ENCODE data around the gene KRTAP10-3. TPM values are rescaled to one million over a fixed set of nuclear protein-coding genes. Genes with fewer than 3 reads are reported as not detected.

The KRTAP10-3 gene
- polyA plus RNA-seq, 2 of the 4 experiments (the other 2 are of a cell fraction), result not detected

Other genes with a start within 250 kb of the KRTAP10-3 start
- gene CFAP410, start 219.4 kb downstream of the KRTAP10-3 start, polyA plus RNA-seq (2011; rRNA removed), result 3.2 and 3.4 TPM in 2 replicates
- gene CFAP410, start 219.4 kb downstream of the KRTAP10-3 start, polyA plus RNA-seq (2017; fragmentation: RNase III; extraction: RNeasy Plus Mini Kit Qiagen cat#74134 plus additional on column Dnase treatment), result 5.8 to 8.1 TPM (median 7.1 TPM) in 3 replicates
- 2.9 and 3.2 TPM in 2 replicates for gene TRPM2, start 205.2 kb downstream of the KRTAP10-3 start, polyA plus RNA-seq (2011; rRNA removed)
- 5.1 to 7.2 TPM (median 5.5 TPM) in 3 replicates for gene TRPM2, start 205.2 kb downstream of the KRTAP10-3 start, polyA plus RNA-seq (2017; fragmentation: RNase III; extraction: RNeasy Plus Mini Kit Qiagen cat#74134 plus additional on column Dnase treatment)
- gene LRRC3, start 103.3 kb downstream of the KRTAP10-3 start, polyA plus RNA-seq (2011; rRNA removed), result 0.59 and 0.66 TPM in 2 replicates
- 0.96 to 1.1 TPM (median 1.1 TPM) in 3 replicates for gene LRRC3, start 103.3 kb downstream of the KRTAP10-3 start, polyA plus RNA-seq (2017; fragmentation: RNase III; extraction: RNeasy Plus Mini Kit Qiagen cat#74134 plus additional on column Dnase treatment)
- gene KRTAP10-1, start 18.6 kb downstream of the KRTAP10-3 start, polyA plus RNA-seq (2011; rRNA removed), result not detected in 2 replicates
- gene KRTAP10-1, start 18.6 kb downstream of the KRTAP10-3 start, polyA plus RNA-seq (2017; fragmentation: RNase III; extraction: RNeasy Plus Mini Kit Qiagen cat#74134 plus additional on column Dnase treatment), result not detected in 3 replicates
- not detected in 2 replicates for gene KRTAP10-2, start 7.3 kb downstream of the KRTAP10-3 start, polyA plus RNA-seq (2011; rRNA removed)
- not detected in 3 replicates for gene KRTAP10-2, start 7.3 kb downstream of the KRTAP10-3 start, polyA plus RNA-seq (2017; fragmentation: RNase III; extraction: RNeasy Plus Mini Kit Qiagen cat#74134 plus additional on column Dnase treatment)
- gene KRTAP10-4, start 14.9 kb upstream of the KRTAP10-3 start, polyA plus RNA-seq (2011; rRNA removed), result not detected in 2 replicates
- gene KRTAP10-4, start 14.9 kb upstream of the KRTAP10-3 start, polyA plus RNA-seq (2017; fragmentation: RNase III; extraction: RNeasy Plus Mini Kit Qiagen cat#74134 plus additional on column Dnase treatment), result not detected in 3 replicates
- gene KRTAP10-5, start 21.8 kb upstream of the KRTAP10-3 start, polyA plus RNA-seq (2011; rRNA removed), result not detected in 2 replicates
- gene KRTAP10-5, start 21.8 kb upstream of the KRTAP10-3 start, polyA plus RNA-seq (2017; fragmentation: RNase III; extraction: RNeasy Plus Mini Kit Qiagen cat#74134 plus additional on column Dnase treatment), result not detected in 3 replicates
- gene KRTAP10-6, start 33.7 kb upstream of the KRTAP10-3 start, polyA plus RNA-seq (2011; rRNA removed), result not detected in 2 replicates
- gene KRTAP10-6, start 33.7 kb upstream of the KRTAP10-3 start, polyA plus RNA-seq (2017; fragmentation: RNase III; extraction: RNeasy Plus Mini Kit Qiagen cat#74134 plus additional on column Dnase treatment), result not detected in 3 replicates
- not detected in 2 replicates for gene KRTAP10-7, start 41.8 kb upstream of the KRTAP10-3 start, polyA plus RNA-seq (2011; rRNA removed)
- gene KRTAP10-7, start 41.8 kb upstream of the KRTAP10-3 start, polyA plus RNA-seq (2017; fragmentation: RNase III; extraction: RNeasy Plus Mini Kit Qiagen cat#74134 plus additional on column Dnase treatment), result not detected in 3 replicates
- not detected in 2 replicates for gene KRTAP10-8, start 53.3 kb upstream of the KRTAP10-3 start, polyA plus RNA-seq (2011; rRNA removed)
- gene KRTAP10-8, start 53.3 kb upstream of the KRTAP10-3 start, polyA plus RNA-seq (2017; fragmentation: RNase III; extraction: RNeasy Plus Mini Kit Qiagen cat#74134 plus additional on column Dnase treatment), result not detected in 3 replicates
- not detected in 2 replicates for gene KRTAP10-9, start 68.3 kb upstream of the KRTAP10-3 start, polyA plus RNA-seq (2011; rRNA removed)
- gene KRTAP10-9, start 68.3 kb upstream of the KRTAP10-3 start, polyA plus RNA-seq (2017; fragmentation: RNase III; extraction: RNeasy Plus Mini Kit Qiagen cat#74134 plus additional on column Dnase treatment), result not detected in 3 replicates
- not detected in 2 replicates for gene KRTAP10-10, start 78.6 kb upstream of the KRTAP10-3 start, polyA plus RNA-seq (2011; rRNA removed)
- not detected in 3 replicates for gene KRTAP10-10, start 78.6 kb upstream of the KRTAP10-3 start, polyA plus RNA-seq (2017; fragmentation: RNase III; extraction: RNeasy Plus Mini Kit Qiagen cat#74134 plus additional on column Dnase treatment)
- not detected in 2 replicates for gene KRTAP10-11, start 87.6 kb upstream of the KRTAP10-3 start, polyA plus RNA-seq (2011; rRNA removed)
- not detected in 3 replicates for gene KRTAP10-11, start 87.6 kb upstream of the KRTAP10-3 start, polyA plus RNA-seq (2017; fragmentation: RNase III; extraction: RNeasy Plus Mini Kit Qiagen cat#74134 plus additional on column Dnase treatment)
- gene KRTAP12-4, start 95.9 kb upstream of the KRTAP10-3 start, polyA plus RNA-seq (2011; rRNA removed), result not detected in 2 replicates
- gene KRTAP12-4, start 95.9 kb upstream of the KRTAP10-3 start, polyA plus RNA-seq (2017; fragmentation: RNase III; extraction: RNeasy Plus Mini Kit Qiagen cat#74134 plus additional on column Dnase treatment), result not detected in 3 replicates
- not detected in 2 replicates for gene KRTAP12-3, start 99.1 kb upstream of the KRTAP10-3 start, polyA plus RNA-seq (2011; rRNA removed)
- not detected in 3 replicates for gene KRTAP12-3, start 99.1 kb upstream of the KRTAP10-3 start, polyA plus RNA-seq (2017; fragmentation: RNase III; extraction: RNeasy Plus Mini Kit Qiagen cat#74134 plus additional on column Dnase treatment)
- not detected in 2 replicates for gene KRTAP12-2, start 108.1 kb upstream of the KRTAP10-3 start, polyA plus RNA-seq (2011; rRNA removed)
- gene KRTAP12-2, start 108.1 kb upstream of the KRTAP10-3 start, polyA plus RNA-seq (2017; fragmentation: RNase III; extraction: RNeasy Plus Mini Kit Qiagen cat#74134 plus additional on column Dnase treatment), result not detected in 3 replicates
- not detected in 2 replicates for gene KRTAP12-1, start 123.4 kb upstream of the KRTAP10-3 start, polyA plus RNA-seq (2011; rRNA removed)
- not detected in 3 replicates for gene KRTAP12-1, start 123.4 kb upstream of the KRTAP10-3 start, polyA plus RNA-seq (2017; fragmentation: RNase III; extraction: RNeasy Plus Mini Kit Qiagen cat#74134 plus additional on column Dnase treatment)
- gene KRTAP10-12, start 138.4 kb upstream of the KRTAP10-3 start, polyA plus RNA-seq (2011; rRNA removed), result not detected in 2 replicates
- not detected in 3 replicates for gene KRTAP10-12, start 138.4 kb upstream of the KRTAP10-3 start, polyA plus RNA-seq (2017; fragmentation: RNase III; extraction: RNeasy Plus Mini Kit Qiagen cat#74134 plus additional on column Dnase treatment)
- gene TSPEAR, start 152.8 kb upstream of the KRTAP10-3 start, polyA plus RNA-seq (2011; rRNA removed), result not detected in 2 replicates
- gene TSPEAR, start 152.8 kb upstream of the KRTAP10-3 start, polyA plus RNA-seq (2017; fragmentation: RNase III; extraction: RNeasy Plus Mini Kit Qiagen cat#74134 plus additional on column Dnase treatment), result not detected in 3 replicates
- 65.8 and 68.2 TPM in 2 replicates for gene UBE2G2, start 243.0 kb upstream of the KRTAP10-3 start, polyA plus RNA-seq (2011; rRNA removed)
- gene UBE2G2, start 243.0 kb upstream of the KRTAP10-3 start, polyA plus RNA-seq (2017; fragmentation: RNase III; extraction: RNeasy Plus Mini Kit Qiagen cat#74134 plus additional on column Dnase treatment), result 56.9 to 63.5 TPM (median 62.7 TPM) in 3 replicates

Measured in A549 (cell line).